ENCODE data around the gene CRHR1. TPM values are rescaled to one million over a fixed set of nuclear protein-coding genes. Genes with fewer than 3 reads are reported as not detected.

CRHR1 gene
- total RNA-seq, 4 donors from 2014 or later: not detected

DNA sequence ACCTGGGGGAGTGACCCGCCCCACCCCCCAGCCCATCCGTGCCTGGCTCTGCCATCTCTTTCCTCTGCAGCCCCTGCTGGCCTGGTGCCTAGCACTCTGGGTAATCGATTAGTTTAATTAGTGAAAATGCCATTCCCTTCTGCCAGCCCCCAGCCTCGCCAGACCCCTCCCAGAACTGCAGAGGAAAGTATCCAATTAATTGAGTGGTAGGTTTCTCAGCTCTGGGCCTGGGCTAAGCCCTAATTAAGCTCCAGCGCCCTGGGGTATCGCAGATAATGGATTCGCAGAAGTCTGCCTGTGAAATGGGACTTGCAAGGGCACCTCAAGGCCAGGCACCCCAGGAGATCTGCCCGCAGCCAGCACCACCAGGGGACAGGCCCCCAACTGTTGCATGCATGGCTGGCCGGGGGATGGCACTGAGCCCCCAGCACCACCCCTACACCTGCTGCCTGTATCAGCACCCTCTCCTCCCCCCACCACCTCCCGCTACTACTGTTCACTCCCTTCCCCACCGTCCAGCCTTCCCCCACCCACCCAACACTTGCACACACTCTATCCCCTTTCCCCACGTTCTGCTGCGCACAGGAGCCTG is 40.9 kb downstream of the CRHR1 start:
- intact Hi-C loops (cut with DNase I; ENCODE audit: low total_unique reads): no loop called here
- H3K27ac ChIP-seq: no peak overlapping the region
- TF ChIP-seq POLR2A (IDR thresholded peaks at IDR 0.05): no peak
- TF ChIP-seq EP300 (IDR thresholded peaks at IDR 0.05; ENCODE audit: low read depth): no peak
- no peak for TF ChIP-seq POLR2AphosphoS5 (IDR thresholded peaks at IDR 0.05)
- TF ChIP-seq, protein P1, sequence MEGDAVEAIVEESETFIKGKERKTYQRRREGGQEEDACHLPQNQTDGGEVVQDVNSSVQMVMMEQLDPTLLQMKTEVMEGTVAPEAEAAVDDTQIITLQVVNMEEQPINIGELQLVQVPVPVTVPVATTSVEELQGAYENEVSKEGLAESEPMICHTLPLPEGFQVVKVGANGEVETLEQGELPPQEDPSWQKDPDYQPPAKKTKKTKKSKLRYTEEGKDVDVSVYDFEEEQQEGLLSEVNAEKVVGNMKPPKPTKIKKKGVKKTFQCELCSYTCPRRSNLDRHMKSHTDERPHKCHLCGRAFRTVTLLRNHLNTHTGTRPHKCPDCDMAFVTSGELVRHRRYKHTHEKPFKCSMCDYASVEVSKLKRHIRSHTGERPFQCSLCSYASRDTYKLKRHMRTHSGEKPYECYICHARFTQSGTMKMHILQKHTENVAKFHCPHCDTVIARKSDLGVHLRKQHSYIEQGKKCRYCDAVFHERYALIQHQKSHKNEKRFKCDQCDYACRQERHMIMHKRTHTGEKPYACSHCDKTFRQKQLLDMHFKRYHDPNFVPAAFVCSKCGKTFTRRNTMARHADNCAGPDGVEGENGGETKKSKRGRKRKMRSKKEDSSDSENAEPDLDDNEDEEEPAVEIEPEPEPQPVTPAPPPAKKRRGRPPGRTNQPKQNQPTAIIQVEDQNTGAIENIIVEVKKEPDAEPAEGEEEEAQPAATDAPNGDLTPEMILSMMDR (IDR thresholded peaks at IDR 0.05): no peak
- no peak overlapping the region for H3K4me3 ChIP-seq
- DNase-seq: no peak
- WGBS, 2 donors (ENCODE audit: low coverage in 1 of 2): 64 to 85% methylated on average over 4 to 13 of the region's 13 CpGs
- H3K36me3 ChIP-seq: no peaks in the 10 kb centered on the region
- H3K9me3 ChIP-seq: no peaks in the 10 kb centered on the region
- H3K4me1 ChIP-seq: no peaks in the 10 kb centered on the region
- in situ Hi-C loops (cut with MboI; ENCODE audit: low pct_ligation_motif_present in 1 of 4, low pct_unique_long_range_greater_than_20kb in 1 of 4, low sequenced_read_pairs in 3 of 4): loop anchor here in 2 of 4 donors (5.0 to 10.0 kb wide), 2 partner anchors 183 to 190 kb away; no protein-coding TSS in a partner anchor
- H3K27me3 ChIP-seq: peaks cover 8% of the 10 kb centered on the region

DNA sequence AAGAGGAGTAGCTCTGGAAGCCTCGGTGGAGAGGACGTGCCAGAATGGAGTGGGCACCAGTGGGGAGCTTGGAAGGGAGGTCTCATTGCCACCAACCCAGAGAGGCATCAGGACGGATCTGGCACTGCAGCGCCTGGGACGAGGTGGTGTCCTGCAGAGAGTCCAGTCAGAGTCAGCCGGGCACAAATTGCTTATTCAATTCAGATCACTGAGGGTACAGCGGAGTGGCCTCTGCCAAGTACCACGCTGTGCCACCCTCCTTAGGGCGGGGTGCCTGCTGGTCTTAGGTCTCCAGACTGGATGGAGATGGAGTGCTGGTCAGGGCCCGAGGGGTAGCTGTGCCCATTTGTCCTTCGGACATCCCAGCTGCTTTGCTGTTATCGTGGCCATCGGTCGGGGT is 41.7 kb downstream of the CRHR1 start:
- H3K9me3 ChIP-seq: no peaks in the 10 kb centered on the region
- TF ChIP-seq, protein P1 (IDR thresholded peaks at IDR 0.05): no peak
- TF ChIP-seq POLR2AphosphoS5 (IDR thresholded peaks at IDR 0.05): no peak
- TF ChIP-seq EP300 (IDR thresholded peaks at IDR 0.05; ENCODE audit: low read depth): no peak
- TF ChIP-seq POLR2A (IDR thresholded peaks at IDR 0.05): no peak

DNA sequence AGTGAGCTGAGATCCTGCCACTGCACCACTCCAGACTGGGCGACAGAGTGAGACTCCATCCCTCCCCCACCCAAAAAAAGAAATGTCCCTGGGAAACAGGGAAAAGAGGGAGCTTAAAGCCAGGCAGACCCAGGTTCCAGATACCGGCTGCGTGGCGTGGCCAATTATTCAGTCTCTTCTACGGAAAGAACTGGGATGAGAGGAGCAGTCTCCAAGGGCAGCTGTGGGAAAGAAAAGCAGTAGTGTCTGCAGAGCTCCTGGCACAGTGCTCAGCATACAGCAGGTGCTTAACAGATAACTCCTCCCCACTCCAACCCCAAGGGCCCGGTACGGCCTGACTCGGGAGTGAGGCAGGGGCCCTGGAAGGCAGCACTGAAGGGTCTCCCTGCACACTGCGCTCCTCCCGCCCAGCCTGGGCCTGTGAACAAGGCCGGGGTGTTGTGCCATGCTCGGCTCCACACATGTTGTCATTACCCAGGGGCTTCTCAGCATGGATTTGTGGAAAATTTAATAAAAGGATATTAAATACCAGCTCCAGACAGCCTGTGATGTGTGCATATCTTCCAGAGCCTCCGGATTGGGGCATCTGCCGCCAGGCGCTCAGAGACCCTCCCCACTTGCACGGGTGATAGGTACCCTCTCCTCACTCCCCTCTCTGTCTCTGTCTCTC is 42.9 kb downstream of the CRHR1 start:
- 78% methylated on average over 16 of the region's 16 CpGs; no CpG with 5 or more reads in 1 of the 2 donors for WGBS, 2 donors (ENCODE audit: low coverage in 1 of 2)

More for the DNA sequence above, 41.7 kb downstream of the CRHR1 start:
- Histone ChIP-seq H3K27me3 (peaks cover 8% of the 10 kb centered on the region), H3K4me3 (no peak overlapping the region), H3K36me3 (no peaks in the 10 kb centered on the region), H3K4me1 (no peaks in the 10 kb centered on the region), H3K27ac (no peak overlapping the region)
- in situ Hi-C loops (cut with MboI; ENCODE audit: low pct_ligation_motif_present in 1 of 4, low pct_unique_long_range_greater_than_20kb in 1 of 4, low sequenced_read_pairs in 3 of 4): loop anchor here in 2 of 4 donors (5.0 to 10.0 kb wide), 2 partner anchors 183 to 191 kb away; no protein-coding TSS in a partner anchor
- 87% methylated on average over 14 of the region's 14 CpGs; no CpG with 5 or more reads in 1 of the 2 donors for WGBS, 2 donors (ENCODE audit: low coverage in 1 of 2)
- intact Hi-C loops (cut with DNase I; ENCODE audit: low total_unique reads): no loop called here
- DNase-seq: no peak

DNA sequence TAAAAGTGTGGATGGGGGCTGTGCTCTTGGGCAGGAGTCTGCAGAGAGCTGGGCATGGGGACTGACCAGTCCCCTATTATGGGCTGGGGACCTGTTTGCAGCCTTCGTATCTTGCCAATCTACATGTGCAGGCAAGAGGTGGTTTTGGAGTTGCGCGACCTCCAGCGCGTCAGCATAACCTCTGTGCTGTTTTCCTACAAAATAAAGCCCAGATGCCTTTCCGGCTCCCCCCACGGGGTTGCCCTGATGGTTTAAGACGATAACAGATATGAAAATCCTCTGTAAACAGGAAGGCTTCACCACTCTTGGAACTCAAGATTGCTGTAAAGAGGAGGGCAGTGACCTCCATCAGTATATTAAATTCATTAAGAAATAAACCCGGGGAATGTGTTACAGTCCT is 44.1 kb downstream of the CRHR1 start:
- peaks cover 5% of the 10 kb centered on the region for H3K27me3 ChIP-seq
- in situ Hi-C loops (cut with MboI; ENCODE audit: low pct_ligation_motif_present in 1 of 4, low pct_unique_long_range_greater_than_20kb in 1 of 4, low sequenced_read_pairs in 3 of 4): loop anchor here in 2 of 4 donors (5.0 to 10.0 kb wide), 2 partner anchors 186 to 193 kb away; no protein-coding TSS in a partner anchor
- H3K4me3 ChIP-seq: no peak overlapping the region
- no peaks in the 10 kb centered on the region for H3K36me3 ChIP-seq
- H3K9me3 ChIP-seq: no peaks in the 10 kb centered on the region
- intact Hi-C loops (cut with DNase I; ENCODE audit: low total_unique reads): no loop called here
- no peaks in the 10 kb centered on the region for H3K4me1 ChIP-seq
- H3K27ac ChIP-seq: no peak overlapping the region
- no peak for TF ChIP-seq POLR2AphosphoS5 (IDR thresholded peaks at IDR 0.05)
- no peak for TF ChIP-seq POLR2A (IDR thresholded peaks at IDR 0.05)
- WGBS, 2 donors (ENCODE audit: low coverage in 1 of 2): 20 to 76% methylated on average over 1 to 9 of the region's 9 CpGs
- DNase-seq: no peak

More for the DNA sequence above, 42.9 kb downstream of the CRHR1 start:
- intact Hi-C loops (cut with DNase I; ENCODE audit: low total_unique reads): no loop called here
- Histone ChIP-seq H3K9me3 (no peaks in the 10 kb centered on the region), H3K4me3 (no peak overlapping the region), H3K27ac (no peak overlapping the region), H3K27me3 (peaks cover 5% of the 10 kb centered on the region), H3K36me3 (no peaks in the 10 kb centered on the region), H3K4me1 (no peaks in the 10 kb centered on the region)
- TF ChIP-seq EP300 (IDR thresholded peaks at IDR 0.05; ENCODE audit: low read depth) (no peak), POLR2AphosphoS5 (IDR thresholded peaks at IDR 0.05) (no peak), POLR2A (IDR thresholded peaks at IDR 0.05) (no peak)
- TF ChIP-seq, protein P1 (IDR thresholded peaks at IDR 0.05): no peak
- DNase-seq: no peak
- in situ Hi-C loops (cut with MboI; ENCODE audit: low pct_ligation_motif_present in 1 of 4, low pct_unique_long_range_greater_than_20kb in 1 of 4, low sequenced_read_pairs in 3 of 4): loop anchor here in 2 of 4 donors (5.0 to 10.0 kb wide), 2 partner anchors 185 to 192 kb away; no protein-coding TSS in a partner anchor
